ENCODE measurements around the gene SMIM9.
"Not testable (repeated sequence)": the region's sequence is repeated elsewhere in the genome, so short reads cannot be mapped to it uniquely, and the experiment has no call there.

Gene SMIM9

DNA sequence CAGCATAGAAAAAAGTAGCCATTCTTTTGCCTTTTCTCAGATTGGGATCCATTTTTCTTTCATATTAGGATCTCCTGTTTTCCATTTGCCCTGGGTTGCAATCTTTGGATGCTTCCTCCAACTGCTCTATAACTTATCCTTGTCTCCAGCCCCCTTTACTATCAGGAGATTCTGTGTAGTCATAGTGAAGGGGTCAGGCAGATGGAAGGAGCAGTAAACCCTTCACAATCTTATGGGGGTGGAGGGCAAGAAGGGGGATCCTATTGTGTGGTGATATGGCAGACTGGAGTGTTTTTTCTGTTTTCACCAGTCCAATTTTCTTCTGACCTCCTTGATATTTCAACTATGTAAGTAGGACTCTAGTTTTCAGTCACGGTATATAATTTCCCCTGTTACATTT is 1.7 kb upstream of the SMIM9 start:
- Histone ChIP-seq H3K27me3 (no peaks in the 10 kb centered on the region), H3K4me1 (no peaks in the 10 kb centered on the region), H3K4me3 (ENCODE audit: low read depth, low read length) (no peak overlapping the region), H3K36me3 (no peaks in the 10 kb centered on the region), H3K9me3 (no peaks in the 10 kb centered on the region)
- DNase-seq: no peak
- TF ChIP-seq, protein P1, sequence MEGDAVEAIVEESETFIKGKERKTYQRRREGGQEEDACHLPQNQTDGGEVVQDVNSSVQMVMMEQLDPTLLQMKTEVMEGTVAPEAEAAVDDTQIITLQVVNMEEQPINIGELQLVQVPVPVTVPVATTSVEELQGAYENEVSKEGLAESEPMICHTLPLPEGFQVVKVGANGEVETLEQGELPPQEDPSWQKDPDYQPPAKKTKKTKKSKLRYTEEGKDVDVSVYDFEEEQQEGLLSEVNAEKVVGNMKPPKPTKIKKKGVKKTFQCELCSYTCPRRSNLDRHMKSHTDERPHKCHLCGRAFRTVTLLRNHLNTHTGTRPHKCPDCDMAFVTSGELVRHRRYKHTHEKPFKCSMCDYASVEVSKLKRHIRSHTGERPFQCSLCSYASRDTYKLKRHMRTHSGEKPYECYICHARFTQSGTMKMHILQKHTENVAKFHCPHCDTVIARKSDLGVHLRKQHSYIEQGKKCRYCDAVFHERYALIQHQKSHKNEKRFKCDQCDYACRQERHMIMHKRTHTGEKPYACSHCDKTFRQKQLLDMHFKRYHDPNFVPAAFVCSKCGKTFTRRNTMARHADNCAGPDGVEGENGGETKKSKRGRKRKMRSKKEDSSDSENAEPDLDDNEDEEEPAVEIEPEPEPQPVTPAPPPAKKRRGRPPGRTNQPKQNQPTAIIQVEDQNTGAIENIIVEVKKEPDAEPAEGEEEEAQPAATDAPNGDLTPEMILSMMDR (IDR thresholded peaks at IDR 0.05; ENCODE audit: low read depth, low read length): no peak

DNA sequence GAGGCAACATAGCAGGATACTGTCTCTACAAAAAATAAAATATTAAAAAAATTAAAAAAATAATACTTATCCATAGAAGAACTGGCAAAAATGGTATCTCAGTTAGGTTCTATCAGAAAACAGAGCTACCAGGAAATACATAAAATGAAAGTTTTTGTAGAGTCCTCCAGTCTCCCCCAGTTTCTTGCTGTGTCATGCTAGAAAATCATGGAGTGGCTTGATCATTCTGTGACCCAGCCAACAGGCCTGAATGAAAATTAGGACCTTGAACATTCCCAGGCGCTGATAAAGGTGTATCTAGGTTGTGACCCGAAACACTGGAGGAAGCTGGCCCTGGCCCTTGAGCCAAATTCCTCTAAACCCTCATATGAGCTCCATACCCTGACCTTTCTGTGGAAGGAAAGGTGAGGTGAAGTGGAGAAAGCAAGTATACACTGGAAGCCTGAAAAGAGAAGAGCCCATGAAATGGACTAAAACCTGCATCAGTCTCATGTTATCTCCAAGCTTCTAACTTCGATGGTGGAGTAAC is 652 bp downstream of the SMIM9 start:
- no peak for DNase-seq
- H3K4me1 ChIP-seq: no peaks in the 10 kb centered on the region
- TF ChIP-seq, protein P1 (IDR thresholded peaks at IDR 0.05; ENCODE audit: low read depth, low read length): no peak
- no peak overlapping the region for H3K4me3 ChIP-seq (ENCODE audit: low read depth, low read length)
- H3K9me3 ChIP-seq: no peaks in the 10 kb centered on the region
- no peaks in the 10 kb centered on the region for H3K36me3 ChIP-seq
- H3K27me3 ChIP-seq: no peaks in the 10 kb centered on the region

DNA sequence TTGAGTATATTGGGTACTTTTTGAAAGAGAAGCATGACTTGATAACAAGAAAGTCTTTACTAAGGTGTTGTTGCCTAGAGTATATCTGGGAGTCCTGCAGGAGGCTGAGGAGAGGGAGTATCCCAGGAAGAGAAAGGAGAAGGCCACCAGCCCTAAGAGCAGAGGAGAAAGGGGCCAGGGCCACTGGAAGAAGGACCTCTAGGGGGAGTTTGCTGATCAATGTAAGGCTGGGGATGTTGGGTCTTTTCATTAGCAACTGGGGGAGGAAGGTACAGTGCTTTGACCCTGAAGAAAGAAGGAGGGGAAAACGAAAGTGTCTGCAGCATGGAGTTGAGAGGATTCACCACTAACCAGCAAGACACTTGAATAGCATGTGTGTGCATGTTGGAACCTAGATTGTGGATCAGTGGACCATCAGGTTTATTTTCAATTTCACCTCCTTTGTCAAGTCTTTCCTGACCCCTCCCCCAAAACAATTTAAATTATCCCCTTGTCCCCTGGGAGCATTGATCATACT is 4.5 kb downstream of the SMIM9 start:
- H3K4me1 ChIP-seq: no peaks in the 10 kb centered on the region
- H3K9me3 ChIP-seq: no peaks in the 10 kb centered on the region
- H3K4me3 ChIP-seq (ENCODE audit: low read depth, low read length): no peak overlapping the region
- no peaks in the 10 kb centered on the region for H3K27me3 ChIP-seq
- TF ChIP-seq, protein P1 (IDR thresholded peaks at IDR 0.05; ENCODE audit: low read depth, low read length): no peak
- no peaks in the 10 kb centered on the region for H3K36me3 ChIP-seq
- DNase-seq: no peak

DNA sequence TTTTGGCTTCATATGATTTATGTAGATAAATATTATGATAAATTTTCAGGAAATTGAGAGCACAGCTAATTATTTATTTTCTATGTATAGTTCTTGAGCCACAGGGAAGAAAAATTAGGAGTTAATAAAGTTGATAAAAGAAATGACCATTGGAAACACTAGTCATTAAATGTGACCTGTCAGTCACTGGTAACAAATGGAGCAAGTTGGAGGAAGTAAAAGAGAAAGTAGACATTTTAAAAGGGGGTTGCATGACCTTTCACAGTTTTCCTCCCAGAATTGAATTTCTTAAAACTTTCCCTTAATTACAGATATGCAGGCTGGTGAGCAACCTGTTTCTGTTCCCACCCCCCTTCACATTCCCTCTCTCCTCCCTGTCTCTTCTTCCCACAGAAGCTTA is 5.3 kb downstream of the SMIM9 start:
- TF ChIP-seq, protein P1 (IDR thresholded peaks at IDR 0.05; ENCODE audit: low read depth, low read length): no peak
- no peaks in the 10 kb centered on the region for H3K4me1 ChIP-seq
- H3K36me3 ChIP-seq: no peaks in the 10 kb centered on the region
- H3K4me3 ChIP-seq (ENCODE audit: low read depth, low read length): no peak overlapping the region
- no peak for DNase-seq
- no peaks in the 10 kb centered on the region for H3K9me3 ChIP-seq
- H3K27me3 ChIP-seq: no peaks in the 10 kb centered on the region

DNA sequence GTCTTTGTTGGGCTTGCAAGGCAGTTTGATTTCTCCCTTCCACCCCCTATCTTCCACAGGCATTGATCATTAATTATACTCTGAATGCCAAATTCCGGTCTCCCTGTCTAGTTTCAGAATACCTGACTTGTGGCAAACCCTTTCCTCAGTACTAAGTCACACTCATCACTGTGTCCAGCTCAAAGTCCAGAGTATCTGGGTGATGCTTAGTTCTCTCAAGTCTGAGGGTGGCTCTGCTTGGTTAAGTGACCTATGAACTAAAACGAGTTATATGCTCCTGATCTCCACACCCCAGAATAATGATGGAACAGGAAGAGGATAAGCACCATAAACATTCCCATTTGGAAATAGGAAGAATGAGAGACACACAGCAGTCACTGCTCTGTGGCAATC is 6.5 kb downstream of the SMIM9 start:
- H3K36me3 ChIP-seq: no peaks in the 10 kb centered on the region
- TF ChIP-seq, protein P1 (IDR thresholded peaks at IDR 0.05; ENCODE audit: low read depth, low read length): no peak
- H3K27me3 ChIP-seq: no peaks in the 10 kb centered on the region
- no peak for DNase-seq
- no peaks in the 10 kb centered on the region for H3K9me3 ChIP-seq
- H3K4me3 ChIP-seq (ENCODE audit: low read depth, low read length): no peak overlapping the region
- H3K4me1 ChIP-seq: no peaks in the 10 kb centered on the region

DNA sequence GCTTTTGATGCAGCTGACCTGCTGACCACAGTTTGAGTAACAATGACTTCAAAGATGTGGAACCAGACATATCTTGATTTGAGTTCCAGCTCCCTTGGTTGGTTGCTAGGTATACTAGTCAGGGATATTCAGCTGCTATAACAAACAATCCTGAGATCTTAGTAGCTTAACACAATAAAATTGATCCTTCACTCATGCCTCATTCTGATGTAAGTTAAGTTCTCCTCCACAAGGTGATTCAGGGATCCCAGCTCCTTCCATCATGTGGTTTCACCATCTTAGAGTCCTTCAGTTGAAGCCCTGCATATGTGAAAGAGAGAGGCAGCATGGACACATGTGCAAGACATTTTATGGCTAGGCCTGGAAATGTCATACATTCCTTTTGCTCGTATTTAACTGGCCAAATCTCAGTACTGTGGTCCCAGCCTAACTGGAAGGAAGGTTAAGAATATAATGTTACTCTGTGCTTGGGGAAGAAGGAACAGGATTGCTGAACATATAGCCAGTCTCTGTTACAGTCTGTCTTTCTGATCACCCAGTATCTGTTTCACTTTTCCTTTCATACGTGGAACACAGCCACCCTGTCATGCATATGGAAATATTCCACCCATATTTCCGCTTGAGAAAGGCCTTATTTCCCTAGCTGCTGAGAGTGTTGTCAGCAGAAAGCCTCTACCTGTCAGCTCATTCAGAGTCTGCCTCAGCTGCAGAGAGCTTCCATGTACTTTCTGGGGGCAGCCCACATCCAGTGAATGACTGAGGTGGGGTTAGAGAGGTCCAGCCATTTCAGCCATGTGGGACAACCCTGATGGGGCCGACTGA is 7.1 kb downstream of the SMIM9 start:
- Histone ChIP-seq H3K9me3 (no peaks in the 10 kb centered on the region), H3K4me3 (ENCODE audit: low read depth, low read length) (no peak overlapping the region), H3K36me3 (no peaks in the 10 kb centered on the region), H3K27me3 (no peaks in the 10 kb centered on the region), H3K4me1 (no peaks in the 10 kb centered on the region)
- TF ChIP-seq, protein P1 (IDR thresholded peaks at IDR 0.05; ENCODE audit: low read depth, low read length): no peak
- no peak for DNase-seq

DNA sequence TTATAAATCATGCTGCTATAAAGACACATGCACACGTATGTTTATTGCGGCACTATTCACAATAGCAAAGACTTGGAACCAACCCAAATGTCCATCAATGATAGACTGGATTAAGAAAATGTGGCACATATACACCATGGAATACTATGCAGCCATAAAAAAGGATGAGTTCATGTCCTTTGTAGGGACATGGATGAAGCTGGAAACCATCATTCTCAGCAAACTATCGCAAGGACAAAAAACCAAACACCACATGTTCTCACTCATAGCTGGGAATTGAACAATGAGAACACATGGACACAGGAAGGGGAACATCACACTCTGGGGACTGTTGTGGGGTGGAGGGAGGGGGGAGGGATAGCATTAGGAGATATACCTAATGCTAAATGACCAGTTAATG is 8.9 kb downstream of the SMIM9 start:
- H3K36me3 ChIP-seq; DNase-seq; H3K9me3 ChIP-seq; H3K27me3 ChIP-seq; H3K4me1 ChIP-seq; H3K4me3 ChIP-seq (ENCODE audit: low read depth, low read length): not testable (repeated sequence)

Measured in BE2C (cell line).